Measurements from ENCODE around the gene PRCC.
"Not testable (repeated sequence)": the region's sequence is repeated elsewhere in the genome, so short reads cannot be mapped to it uniquely, and the experiment has no call there.

The PRCC gene

DNA sequence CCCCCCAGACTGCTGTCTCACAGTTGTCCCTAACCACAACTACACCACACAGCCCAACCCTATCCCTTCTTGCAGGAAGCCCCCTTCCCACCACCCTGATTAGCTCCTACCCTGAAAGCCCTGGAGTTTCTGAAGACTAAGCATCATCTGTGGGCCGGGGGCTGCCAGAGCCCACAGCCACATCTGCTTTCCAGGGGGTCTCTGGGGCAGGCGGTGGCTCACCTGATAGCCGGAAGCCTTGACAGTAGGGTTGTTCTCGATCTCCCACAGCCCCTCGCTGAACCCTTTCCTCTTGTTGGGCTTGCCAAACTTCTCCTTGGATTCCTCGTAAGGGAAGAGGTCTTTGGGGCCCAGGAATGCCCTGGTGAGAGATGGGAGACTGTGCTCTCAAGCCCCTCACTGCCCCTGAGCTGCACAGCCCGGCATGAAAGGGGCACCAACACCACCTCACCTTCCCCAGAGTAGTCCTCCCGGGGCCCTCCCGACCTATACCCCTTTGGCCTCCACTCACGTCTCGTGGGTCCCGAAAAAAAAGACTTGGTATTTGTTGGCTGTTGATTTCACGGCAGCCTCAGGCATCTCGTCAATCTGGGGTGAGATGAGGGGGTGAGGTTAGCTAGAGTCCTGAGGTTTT is 22.4 kb upstream of the PRCC start:
- no peak for DNase-seq

DNA sequence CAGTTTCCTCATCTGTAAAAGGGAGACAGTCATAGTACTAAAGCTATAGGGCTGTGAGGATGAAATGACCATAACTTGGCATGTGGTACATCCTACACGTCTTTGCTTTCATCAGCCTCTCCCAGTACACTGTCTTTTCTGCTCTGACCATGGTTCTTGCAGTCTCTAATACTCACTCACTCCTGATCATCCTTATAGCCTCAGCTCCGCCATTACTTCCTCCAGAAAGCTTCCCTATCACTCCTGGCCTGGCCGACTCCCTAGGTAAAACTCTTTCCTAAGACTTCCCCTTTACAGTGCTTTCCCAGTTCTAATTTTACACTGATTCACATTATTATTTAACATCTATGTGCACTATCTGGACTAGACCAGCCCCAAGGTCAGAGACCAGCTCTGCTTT is 21.5 kb upstream of the PRCC start:
- no peak for DNase-seq

DNA sequence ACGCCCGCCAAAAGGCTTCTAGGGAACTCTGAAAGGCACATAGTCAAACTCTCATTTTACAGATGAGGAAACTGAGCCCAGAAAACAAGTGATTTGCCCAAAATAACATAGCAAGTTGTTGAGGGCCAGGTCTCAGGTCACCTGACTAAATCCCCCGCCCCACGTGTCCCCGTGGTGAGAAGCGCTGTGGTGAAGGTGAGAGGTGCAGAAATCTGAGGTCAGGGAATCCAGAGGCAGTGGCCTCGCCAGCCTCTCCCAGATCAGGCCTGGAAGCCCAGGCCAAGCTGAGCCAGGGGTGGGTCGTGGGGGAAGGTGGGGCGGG is 21.0 kb upstream of the PRCC start:
- DNase-seq: no peak

DNA sequence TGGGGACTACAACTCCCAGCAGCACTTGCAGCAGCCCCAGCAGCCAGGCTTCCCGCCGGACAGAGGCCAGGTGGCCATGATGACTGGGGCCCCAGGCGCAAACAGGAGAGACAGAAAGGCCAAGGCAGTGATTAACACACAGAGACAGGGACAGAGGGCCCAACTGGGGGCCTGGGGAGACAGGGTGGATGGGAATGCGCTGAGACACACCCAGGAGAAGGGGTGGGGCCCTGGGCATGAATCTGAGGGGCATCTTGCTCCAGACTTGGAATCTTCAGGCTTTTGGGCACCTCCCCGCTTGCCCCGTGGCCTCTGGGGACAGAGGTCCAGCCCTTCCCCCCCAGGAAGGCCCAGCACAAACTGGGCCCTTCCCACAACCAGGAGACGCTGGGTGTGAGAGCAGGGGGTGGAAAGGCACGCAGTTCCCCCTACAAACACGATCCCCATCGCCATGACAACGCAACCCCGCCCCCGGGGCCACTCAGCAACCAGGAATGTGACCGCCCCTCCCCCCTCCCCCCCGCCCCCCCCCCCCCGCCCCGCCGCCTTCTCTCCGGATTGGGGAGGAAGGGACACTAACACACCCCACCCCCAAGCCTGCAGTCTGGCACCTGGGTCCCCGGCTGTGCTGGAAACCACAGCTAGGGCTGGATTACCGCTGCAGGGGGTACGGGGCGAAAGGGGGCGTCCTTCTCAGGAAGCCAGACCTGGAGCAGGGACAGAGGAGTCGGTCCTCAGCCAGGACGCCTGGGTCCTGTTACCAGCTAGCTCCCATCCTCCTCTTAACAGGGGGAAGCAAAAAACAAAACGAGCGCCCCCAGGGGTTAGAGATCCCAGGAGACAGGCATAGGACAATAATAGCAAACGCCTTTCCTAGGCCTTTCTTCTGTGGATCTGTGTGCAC is 20.4 kb upstream of the PRCC start:
- DNase-seq: peak; percentile 26 to 88 (median 76)

DNA sequence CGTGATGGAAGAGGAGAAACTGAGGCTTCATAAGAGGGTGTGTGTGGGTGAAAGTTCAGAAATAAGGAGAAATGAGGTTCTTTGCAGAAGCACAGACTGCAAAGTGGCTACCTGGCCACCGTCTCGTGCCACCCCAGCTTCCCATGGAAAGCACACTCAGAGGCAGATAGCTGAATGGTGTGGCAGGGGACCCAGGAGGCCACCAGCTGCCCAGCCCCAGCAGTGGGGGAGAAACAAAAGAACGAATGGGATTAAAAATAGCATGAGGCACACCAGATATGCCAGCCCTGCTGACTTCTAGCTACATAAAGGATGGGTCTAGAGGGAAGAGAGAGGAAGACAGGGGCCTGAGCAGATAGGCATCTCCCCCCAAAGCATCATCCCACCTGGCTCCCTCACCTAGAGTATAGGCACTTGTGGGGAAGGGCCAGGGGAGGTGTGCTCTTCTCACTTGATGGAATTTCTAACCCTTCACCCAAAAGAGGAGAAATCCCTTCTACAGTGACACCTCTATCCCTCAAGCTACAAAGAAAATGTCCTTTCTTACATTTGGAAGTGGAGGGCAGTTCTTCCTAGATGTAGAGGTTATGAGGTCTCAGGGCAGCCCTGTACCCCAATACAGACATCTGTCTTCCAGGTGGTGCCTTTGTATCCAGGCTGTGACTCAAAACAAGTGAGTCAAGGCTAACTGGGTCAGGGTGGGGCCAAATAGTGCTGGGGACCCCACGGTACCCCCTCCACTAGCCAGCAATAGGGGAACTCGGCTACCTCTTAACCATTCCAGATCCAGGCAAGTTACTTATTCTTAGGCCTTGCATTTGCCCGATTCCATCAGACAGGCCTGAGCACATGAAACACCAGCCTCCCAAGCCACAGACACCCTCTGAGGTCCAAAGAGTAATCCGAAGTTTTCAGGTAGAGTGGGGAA is 19.3 kb upstream of the PRCC start:
- peak in 4 of 14 donors; percentile 22 to 51 (median 36) for DNase-seq

DNA sequence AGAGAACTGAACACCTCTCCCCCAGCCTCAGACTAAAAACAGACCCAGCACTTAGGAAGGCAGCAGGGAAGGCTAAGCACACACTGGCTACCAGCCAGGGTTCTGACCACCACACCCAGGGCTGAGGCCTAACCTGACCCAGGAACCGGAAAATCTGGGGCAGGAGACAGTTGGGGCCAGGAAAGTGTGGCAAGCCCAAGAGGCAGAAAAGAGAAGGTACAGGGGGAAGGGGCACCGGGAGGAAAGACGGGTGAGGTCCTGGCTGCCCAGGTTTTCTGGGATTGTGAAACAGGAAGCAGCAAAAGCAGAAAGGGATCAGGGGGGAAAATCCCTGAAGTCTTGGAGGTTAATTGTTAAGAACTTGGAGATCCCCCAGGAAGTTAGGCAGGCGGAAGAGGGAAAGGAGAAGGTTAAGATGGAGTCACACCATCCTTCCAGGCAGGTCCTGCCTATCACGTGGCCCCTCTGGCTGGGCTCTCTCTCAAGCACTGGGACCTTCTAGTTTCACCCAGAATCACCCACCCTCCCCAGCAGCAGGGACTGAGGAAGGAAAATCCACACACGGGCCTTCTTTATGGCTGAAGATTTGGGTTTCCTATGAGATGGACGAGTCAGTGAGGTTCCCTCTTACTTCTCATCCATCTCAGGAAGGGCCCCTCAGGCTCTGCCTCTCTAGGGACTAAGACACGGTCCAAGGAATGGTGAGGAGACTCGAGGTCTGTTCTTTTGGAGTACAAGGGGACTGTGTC is 18.5 kb upstream of the PRCC start:
- DNase-seq: peak in 7 of 14 donors; percentile 15 to 67 (median 44)

DNA sequence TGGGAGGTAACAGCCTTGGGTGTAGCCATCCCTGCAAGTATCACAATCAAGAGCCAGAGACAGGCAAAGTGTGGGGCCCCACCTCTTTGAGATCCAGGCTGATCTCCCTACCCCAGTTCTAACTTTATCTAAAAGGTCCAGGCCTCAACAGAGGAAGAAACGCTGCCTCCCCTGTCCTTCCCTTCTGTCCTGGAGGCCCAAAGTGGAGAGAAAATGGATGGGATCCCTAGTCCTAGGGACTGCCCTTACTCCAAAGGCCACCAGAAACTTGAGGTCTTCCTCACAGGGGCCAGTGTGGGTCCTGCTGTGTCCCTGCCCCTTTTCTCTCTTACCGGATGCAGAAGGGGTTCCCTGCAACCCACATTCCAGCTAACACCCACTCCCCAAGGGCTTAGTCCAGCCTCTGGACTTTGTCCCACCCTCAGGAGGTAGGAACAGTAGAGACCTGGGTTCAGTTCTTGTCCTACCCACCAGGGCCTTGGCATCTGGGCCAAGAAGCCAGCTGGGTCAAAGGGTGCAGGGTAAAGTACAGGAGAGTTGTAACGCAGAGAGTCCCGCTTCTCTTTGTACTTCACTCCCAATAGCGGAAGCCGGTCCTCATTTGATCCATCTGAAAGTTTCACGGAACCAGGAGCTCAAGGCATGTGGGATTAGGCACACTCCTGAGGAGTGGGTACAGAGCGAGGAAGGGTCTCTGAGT is 17.8 kb upstream of the PRCC start:
- DNase-seq: no peak

DNA sequence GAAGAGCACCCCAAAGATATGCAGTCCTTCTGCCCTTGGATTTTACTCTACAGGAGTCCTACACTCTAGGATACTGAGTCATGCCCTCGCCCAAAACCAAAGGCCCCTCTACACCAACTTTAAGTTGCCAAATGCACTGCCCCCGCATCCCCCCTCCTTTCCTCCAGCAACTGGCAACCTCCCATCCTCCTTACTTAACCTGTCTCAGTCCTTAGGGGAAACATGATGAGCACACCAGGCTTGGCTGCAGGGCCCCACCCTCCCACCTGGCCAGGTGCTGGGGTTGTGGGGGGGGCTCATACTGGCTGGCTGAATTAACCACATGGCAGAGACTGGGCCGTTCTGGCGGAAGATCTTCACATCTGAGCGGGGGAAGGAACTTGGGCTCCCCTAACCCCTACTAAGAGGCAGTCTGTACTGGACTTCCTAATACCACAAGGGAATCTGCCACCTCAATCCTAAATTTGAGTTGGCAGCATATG is 17.1 kb upstream of the PRCC start:
- DNase-seq: peak in 6 of 14 donors; percentile 20 to 52 (median 36)

DNA sequence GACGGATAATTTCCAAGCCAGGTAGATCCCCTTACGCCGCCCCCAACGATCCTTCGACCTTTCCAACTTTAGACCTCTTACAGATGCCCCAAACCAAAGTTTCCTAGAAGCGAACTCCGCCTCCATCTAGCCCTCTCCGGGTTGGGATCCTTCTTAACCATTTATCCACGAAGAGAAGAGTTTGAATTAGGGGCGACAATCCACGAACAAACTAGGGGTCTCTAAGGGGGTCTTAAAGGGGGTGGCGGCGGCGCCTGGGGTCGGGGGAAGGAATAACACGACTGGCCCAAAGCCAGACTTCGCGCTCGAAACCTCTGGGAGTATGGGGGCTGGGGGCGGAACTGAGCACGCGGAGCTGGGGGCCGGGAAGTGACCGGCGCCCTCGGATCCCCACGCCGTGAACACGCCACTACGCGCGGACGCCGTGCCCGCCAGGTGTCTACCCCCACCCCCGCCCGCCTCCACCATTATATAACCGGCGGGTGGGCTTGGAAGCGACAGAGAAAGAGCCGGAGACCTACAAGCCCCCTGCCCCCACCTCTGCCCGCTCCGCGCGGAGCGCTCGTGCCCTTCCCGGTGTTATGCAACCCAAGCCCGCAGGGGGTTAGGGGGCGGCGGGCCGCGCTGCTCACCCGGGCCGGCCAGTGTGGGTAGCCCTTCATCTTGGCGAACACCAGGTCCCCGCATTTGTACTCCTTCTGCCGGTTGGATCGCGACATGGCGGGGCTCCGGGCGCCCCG is 16.5 kb upstream of the PRCC start:
- DNase-seq: peak in 8 of 14 donors; percentile 50 to 81 (median 66)

DNA sequence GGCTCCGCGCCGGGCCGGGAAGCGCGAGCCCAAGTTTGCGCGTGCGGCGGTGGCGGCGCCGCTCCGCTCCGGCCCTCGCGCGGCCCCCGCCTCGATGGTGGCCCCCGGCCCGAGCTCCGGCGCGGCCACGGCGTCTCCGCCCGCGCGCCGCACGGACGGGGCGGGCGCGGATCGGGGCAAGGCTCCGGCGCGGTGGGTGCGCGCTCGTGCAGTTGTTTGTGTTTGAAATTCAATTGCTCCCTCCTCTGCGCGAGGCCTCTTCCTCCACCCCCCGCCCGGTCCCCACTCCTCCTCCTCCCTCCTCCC is 15.9 kb upstream of the PRCC start, which contains the start of gene HDGF:
Gene HDGF, minus strand, starts transcription at position 225 of the 306 bp plus-strand sequence. CDS start 246 bp downstream, outside the sequence.
- DNase-seq: peak in 1 of 14 donors; percentile 68

DNA sequence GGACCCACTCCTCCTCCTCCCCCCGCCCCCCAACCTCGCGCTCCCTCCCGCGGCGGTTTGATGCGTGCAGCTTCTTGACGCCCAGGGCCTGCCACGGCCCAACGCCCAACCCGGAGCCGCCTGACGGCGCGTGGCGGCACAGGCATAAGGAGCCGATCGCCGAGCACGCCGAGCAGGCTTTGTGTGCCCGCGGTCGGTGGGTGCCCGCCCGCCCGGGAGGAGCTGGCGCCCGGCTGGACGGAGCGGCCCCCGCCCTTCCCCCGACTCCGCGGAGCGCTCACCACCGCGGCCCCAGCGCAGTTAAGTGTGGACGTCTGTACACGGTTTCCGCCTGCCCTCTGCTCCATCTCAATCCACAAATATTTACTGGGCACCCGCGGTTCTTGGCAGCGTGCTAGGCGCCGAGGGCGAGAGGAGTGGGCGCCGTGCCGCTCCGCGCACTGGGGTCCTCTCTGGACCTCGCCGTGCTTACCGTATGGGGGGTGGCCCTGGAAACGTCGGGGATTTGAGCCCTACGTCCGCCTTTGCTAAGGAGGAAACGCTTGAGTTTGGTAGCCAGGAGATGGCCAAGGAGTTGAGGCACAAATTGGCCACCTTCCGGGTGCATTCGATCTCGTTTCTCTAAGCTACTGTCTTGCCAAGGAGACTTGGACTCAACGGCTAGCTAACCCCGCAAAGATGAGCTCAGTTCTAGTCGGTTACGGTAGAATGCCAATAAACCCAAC is 15.4 kb upstream of the PRCC start:
- peak; percentile 74 to 98 (median 93) for DNase-seq

DNA sequence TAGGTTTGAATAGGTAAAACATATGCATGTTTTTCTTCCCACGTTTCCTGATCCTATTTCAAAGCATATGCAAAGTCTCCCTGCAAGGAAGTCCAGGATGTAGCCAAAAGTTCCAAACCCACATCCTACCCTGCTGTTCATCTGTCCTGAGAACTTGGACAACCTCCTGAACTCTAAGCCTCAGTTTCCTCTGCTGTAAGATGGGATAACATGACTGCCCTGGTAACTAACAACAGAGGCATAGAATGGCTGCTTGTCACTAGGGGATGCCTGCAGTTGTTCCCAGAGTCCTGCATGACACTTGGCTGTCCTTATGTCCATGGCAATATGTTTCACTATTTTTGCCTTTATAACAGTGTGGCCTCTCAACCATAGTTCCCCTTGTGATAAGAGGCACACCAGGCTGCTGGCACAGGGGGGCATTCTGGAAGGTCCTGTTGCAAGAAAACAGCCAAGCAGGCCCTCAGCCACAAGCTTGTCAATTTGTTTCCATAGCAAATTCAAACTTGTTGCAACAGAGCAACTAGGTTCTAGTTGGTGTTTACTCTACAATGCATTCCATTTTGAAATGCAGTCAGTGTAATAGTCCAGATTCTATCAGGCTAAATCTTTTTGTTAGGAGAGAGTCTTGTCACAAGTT is 14.4 kb upstream of the PRCC start:
- DNase-seq: no peak

DNA sequence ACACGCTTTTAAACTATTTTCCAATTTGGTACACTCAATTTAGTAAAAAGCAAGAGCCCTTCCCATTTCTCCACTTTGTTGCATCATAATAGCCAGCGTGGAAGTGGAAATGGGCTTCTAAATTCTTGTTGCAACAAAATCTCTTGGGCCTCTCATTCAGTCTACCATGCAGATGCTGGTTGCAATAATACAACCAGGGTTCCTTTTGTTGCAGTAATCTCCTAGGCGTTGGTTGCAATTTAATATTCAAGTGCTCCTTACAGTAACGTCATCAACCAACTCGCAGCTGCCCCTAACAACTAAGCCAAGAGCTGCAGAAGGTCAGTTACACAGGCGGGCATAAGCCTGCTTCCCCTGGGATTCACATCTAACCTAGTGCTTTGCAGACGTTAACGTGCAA is 13.1 kb upstream of the PRCC start:
- DNase-seq: no peak

DNA sequence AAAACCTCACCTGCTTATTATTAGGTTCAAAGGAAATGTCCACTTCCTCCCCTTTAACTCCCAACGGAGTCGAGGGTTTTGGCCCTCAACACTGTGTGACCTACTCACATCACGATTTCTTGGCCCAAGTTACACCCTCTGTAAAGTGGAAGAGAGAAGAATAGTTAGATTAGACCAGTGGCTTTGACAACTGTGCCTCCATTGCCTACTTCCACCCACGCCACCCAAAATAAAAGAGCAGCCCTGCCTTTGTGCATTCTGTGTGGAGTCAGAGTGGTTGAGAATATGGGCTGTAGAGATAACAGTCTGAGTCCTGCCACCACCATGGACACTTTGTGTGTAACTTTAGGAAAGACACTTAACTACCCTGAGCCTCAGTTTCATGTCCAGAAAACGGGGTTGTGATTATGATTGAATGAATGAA is 11.8 kb upstream of the PRCC start:
- DNase-seq: no peak

DNA sequence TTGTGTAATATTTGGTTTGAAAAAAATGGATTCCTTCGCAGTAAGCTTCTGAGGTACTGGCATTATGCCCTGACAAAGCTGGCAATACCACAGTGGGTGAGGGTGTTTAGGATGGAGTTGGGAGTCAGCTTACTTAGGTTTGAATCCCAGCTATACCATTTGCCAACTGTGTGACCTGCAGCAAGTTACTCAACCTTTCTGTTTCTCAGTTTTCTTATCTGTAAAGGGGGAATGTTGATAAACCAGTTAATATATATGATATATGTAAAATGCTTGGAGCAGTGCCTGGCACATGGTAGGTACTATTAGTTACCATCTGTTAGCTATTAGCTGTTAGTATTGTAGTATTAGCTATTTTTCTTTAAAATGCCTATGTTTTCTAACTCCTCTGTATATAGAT is 11.0 kb upstream of the PRCC start:
- no peak for DNase-seq

DNA sequence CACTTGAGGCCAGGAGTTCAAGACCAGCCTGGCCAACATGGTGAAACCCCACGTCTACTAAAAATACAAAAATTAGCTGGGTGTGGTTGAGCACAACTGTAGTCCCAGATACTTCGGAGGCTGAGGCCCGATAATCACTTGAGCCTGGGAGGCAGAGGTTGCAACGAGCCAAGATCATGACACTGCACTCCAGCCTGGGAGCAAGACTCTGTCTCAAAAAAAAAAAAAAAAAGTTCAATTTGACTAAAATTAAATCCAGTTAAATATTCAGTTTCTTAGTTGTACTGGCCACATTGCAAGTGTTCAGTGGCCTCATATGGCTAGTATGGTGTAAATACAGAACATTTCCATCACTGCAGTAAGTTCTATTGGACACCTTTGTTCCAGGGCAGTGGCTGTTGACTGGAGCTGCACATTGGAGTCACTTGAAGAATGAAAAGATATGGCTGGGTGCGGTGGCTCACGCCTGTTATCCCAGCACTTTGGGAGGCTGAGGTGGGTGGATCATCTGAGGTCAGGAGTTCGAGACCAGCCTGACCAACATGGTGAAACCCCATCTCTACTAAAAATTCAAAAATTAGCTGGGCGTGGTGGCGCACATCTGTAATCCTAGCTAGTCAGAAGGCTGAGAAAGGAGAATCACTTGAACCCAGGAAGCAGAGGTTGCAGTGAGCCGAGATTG is 9.6 kb upstream of the PRCC start:
- not testable (repeated sequence) for DNase-seq

DNA sequence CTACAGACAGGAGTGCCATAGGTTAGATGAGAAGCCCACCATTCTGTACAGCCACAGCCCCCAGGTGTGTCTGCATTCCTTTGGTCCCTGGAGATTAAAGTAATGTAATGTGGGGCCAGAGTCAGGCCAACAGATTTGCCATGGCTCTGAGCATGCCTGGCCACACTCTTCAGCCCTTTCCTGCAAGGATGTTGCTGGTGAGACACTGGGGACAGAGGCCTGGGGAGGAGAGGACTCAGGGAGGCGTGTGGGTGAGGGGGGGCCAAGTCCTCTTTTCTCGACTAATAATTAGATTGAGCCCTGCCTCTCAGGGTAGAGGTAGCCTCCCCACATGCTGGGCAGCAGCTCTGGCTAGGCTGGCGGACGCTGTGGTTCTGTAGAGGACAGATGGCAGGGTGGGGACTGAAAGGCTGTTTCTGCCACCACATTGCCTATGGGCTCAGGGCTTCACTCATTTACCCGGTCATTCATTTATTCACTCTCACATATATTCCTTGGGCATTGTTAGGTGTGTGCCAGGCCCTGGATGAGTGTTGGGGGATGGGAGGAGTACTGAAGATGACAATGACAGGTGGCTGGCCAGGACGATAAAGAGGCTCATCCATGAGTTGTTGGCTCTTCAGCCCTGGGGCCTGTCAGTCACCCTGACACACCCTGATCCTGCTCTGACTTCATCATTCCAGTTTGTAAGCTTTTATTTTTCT is 7.1 kb upstream of the PRCC start:
- DNase-seq: peak in 2 of 14 donors; percentile 30 to 86

DNA sequence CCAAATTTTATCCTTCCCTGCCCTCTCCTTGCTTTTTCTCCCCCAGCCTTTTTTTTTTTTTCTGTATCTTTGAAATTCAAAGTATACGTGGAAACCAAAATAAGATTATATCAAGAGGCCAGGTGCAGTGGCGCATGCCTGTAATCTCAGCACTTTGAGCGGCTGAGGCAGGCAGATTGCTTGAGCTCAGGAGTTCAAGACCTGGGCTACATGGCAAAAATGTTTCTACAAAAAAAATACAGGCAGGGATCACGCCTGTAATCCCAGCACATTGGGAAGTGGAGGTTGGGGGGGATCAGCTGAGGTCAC is 6.6 kb upstream of the PRCC start:
- DNase-seq: no peak
